Stimulated activated CD4-positive, alpha-beta T cell treated with anti-CD3 and anti-CD28 coated beads, Interleukin-1b, Interleukin-23, amount 100 ng/mL, for 1 hour (primary cell): ENCODE measurements around the gene ZFP36L1.

ENCODE experiments used
- DNase-seq, 2 donors: peaks; one replicate each; pipeline ENCODE4 v3.0.0-alpha.2; 2020; ENCODE audit warnings: low read depth in 2 of 2

Gene ZFP36L1

DNA sequence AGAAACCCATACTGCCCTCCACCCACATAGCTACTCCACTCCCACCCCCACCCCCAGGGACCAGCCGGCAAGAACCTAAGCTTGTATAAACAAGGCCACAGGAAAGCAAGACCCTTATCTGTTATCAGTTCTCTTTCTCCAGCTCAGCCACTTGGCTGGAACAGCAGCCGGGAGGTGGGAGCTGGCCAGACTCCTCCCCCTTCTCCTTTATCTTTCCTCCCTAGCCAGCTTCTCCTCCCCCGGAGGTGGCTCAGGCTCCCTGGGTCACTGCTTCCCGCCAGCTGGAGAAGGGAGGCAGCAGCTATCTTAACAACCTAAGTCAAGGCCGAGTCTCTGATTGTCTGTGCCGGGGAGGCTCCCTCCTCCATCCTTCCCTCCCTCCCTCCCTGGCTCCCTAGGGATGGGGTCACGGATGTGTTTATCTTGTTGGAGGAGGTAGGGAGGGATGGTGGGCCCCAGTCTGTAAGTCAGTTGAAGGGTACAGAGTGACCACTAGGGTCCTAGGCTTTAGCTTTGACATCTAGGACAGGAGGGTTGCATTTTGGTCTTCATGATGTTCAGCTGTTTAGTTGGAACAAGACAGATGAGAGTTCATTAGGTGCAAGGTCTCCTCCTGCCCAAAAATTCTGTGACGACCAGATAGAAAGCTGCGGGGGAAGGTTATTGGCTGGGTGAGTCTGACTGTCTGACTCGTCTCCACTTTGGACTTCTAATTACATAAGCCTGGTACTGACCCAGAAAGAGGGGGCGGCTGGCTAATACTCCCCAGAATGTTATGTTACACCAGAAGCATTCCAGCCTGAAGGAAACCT lies 29.7 kb downstream of the ZFP36L1 start:
- DNase-seq: no peak

DNA sequence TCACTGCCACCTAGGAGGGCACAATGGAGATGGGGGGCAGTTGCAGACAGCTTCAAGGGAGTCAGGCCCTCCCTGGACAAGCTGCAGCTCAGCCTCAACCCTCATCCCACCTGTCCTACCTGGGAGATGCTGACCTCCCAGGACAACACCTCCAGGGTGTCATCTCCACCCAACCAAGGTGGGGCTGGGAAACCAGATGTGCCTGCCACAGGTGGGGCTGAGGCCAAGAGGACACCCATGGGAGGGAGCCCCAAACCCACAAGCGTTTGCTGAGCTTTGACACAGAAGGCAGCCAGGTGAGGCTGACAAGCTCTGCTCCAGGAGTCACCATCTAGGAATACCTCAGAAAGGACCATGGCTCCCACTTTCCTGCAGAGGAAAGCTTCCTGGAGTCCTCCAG lies 31.5 kb downstream of the ZFP36L1 start:
- DNase-seq: no peak

DNA sequence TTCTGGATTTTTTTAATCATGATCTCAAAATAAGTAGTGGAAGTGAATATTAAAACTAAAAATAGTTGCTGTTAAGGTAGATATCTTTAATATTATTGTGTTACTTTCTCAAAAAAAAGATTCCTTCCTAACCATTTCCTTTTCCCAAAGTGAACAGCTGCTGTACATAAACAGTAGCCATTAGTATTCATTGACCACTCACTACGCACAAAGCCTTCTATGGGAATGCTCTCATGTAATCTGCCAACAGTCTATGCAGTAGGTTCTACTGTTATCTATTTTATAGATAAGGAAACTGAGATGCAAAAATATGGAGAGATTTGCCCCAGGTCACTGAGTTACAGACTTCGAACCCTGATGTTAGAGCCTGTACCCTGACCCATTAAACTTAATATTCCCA lies 32.1 kb downstream of the ZFP36L1 start:
- DNase-seq: no peak

DNA sequence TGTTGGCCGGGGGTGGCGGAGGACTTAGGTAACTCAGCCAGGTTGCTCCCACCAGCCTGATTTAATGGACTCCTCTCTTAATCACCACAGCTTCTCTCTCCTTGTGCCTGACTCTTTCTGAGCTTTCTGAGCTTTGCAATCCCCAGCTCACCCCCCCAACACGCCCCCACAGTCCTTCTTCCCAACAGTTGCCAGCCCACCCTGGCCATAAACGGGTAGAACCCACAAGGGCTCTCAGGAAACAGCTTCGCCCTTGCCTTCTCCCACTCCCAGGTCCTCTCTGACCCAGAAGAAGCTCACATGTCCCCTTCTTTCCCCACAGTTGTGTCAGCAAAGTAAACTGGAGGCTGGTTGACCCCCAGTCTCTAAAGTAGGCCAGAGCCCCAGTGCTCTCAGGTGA lies 32.9 kb downstream of the ZFP36L1 start:
- no peak for DNase-seq

DNA sequence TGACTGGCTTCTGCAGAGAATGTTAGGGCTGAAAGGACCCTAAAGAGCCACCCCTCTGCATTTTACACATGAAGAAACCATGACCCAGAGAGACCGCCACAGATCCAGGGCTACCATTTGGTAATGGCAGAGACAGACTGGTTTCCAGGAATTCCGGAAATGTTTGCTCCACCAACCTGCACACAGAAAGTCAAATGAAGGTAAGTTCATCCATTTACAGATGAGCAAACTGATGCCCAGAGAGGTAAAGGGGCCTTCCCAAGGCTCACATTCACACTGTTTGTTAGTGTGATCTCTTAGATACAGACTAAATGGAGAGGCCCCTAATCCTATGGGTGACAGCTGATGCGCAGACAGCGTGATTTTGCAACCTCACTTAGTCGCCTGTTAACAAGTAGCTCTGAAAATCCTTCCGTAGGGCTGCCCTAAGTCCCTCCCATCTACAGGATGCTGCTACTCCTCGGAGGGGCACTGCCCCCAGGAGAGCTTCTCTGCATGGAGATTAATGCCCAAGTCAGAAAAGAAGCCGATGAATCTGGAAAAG lies 33.8 kb downstream of the ZFP36L1 start:
- no peak for DNase-seq

DNA sequence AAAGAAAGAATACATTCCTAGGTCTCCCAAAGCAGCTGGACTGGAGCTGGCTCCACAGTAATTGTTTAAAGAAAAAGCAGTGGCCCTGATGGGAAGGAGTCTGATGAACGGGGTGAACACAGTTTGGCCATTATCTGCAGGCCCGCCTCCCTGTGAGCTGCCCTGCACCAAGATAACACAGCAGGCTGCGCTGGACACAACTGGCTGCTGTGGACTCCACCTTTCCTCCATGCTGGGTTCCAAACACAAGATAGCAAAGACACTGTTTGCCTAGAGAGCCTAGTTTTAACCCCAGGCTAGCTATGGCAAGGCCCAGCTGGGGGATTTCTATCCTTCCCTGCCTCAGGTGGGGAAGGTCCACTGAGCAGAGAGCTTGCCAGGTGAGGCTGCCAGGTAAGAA lies 34.6 kb downstream of the ZFP36L1 start:
- DNase-seq: no peak

DNA sequence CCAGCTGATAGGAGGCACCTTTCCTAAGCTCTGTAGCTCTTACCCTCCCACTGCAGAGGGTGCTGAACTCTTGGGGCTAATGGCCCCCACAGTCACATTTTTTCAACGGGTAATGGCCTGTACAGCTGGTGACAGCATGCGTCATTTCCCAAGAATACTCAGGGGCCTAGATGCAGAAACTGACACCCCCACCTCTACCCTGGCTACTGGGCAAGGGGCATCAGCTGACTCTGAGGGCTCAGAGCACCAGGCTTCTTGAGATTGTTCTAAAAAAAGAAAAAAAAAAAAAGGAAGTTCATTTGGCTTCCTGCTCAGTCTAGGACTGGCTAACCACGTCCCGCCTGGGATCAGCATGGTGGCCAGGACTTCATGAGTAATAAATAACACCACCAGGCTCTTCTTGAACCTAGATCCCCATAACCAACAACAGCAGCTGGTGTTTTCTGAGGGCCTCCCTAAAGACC lies 35.2 kb downstream of the ZFP36L1 start:
- DNase-seq: no peak

DNA sequence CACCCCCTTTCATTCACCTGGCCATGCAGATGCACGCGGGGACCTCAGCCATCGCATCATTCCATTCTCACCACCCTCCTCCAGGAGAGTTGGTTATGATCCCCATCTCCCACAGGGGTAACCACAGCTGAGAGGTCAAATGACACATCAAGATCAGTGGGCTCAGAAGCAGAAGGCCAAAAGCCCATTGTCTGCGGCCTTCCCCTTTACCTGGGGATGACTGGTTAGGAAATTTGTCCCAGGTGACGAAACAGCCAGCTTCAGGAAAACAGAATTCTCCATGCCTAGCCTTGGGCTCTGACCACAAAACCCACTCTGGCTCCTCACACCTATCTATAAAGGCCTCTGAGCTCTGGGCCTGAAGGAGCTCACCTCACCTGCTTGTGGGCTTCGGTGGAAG lies 36.1 kb downstream of the ZFP36L1 start:
- no peak for DNase-seq

DNA sequence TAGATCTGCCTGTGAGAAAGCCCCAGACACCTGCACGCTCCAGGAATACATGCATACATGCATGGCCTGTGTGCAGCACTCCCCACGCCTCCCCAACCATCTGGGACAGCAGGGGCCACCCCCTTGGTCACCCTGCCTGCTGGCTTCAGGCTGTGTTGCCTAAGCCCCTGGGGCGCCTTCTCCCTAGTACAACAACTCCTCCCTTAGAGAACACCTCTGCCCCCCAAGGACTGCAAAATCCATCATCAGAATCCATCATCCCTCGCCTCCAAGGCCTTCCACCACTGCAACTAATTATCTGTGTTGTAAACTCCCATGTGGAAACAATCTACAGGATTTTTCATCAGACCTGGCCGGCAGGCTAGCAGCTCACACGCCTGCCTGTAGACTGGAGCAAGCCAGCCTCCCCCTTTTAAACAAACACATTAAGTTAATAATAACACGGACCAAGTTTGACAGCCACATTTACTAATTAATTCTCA lies 36.8 kb downstream of the ZFP36L1 start:
- no peak for DNase-seq

DNA sequence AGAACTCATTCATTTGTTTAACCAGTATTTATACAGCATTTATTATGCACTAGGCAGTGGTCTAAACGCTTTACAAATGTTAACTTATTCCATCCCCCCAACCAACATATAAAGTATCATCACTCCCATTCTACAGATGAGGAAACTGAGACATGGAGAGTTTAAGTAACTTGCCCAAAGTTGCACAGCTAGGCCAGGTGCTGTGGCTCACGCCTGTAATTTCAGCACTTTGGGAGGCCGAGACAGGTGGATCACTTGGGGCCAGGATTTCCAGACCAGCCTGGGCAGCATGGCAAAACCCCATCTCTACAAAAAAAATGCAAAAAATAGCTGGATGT lies 37.9 kb downstream of the ZFP36L1 start:
- no peak for DNase-seq

DNA sequence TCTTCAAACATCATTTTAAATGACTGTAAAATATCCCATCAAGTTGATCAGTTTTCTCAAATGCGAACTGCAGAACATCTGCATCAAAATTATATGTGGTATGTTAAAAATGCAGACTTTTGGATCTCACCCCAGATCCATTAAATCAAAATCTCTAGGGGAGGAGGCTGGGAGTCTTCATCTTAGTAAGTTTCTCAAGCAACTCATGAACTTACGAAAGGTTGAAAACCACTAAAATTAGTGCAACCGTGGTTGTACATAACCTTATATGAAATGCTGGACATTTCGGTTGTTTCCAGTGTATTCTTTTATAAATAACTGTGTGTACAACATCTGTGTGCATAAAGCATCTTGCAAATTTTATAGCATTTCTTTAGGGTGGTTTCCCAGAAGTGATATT lies 39.2 kb downstream of the ZFP36L1 start:
- no peak for DNase-seq

DNA sequence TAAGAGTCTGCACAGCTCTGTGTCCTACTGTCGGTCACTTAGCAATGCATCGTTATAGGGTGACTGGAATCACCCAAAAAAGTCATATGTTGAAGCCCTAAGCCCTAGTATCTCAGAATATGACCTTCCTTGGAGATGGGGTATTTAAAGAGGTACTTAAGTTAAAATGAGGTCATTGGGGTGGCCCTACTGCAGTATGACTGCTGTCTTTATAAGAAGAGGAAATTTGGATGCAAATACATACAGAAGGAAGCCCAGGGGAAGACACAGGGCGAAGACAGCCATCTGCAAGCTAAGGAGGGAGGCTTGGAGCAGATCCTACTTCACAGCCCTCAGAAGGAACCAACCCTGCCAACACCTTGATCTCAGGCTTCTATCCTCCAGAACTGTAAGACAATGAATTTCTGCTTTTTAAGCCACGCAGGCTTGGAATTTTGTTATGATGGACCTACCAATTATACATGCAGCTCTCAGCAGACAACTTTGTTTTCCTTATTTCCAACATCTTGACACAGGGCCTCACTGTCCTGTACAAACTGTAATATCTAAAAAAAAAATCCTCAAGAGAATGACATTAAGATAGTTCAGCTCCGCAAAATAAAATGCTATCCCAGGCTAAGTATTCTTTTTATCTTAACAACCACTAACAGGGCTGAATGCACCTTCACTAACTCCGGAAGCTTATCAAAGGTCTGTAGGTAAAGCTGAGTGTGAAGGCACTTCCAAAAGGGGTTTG lies 40.4 kb downstream of the ZFP36L1 start:
- no peak for DNase-seq

DNA sequence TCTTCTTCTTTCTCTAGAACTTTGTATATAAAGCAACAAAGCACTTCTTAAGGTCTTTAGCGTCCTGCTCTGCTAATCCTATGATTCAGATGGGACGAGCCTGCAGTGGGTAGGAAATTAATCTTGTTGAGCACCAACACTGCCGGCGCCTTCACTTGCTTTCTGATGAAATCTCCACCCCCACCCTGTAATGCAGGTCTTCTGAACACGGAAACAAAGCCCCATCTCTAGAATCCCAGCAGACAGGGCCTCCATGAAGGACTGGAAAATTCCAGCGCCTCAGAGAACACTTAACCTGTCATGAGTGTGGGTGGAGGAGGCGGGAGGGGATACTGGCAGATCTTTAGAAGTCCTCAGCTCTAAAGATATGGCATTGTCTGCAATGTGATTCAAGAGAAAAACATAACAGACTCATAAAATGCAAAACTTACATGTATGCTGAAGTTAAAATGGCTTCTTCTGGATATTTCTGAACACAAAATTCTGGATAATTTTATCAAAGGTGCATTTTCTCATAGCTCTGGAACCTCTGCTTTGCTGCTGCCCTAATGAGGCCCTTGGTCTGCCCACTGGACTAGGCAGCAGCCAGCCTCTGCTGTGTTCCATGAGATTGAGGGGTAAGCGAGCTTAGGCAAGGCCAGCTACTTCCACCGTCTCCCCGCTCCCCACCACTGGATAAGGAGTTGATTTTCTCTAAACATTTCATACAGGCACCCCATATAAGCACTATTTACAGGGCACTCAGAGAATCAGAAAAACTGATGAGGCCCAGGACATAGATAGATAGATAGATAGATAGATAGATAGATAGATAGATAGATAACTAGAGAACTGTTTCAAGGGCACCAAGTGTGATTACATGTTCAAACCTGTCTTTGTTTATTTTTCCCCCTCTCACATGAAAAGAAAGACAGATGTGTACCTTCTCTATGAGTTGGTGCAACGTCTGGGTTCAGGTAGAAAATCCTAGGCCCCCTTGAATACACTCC lies 43.1 kb downstream of the ZFP36L1 start:
- DNase-seq: no peak

DNA sequence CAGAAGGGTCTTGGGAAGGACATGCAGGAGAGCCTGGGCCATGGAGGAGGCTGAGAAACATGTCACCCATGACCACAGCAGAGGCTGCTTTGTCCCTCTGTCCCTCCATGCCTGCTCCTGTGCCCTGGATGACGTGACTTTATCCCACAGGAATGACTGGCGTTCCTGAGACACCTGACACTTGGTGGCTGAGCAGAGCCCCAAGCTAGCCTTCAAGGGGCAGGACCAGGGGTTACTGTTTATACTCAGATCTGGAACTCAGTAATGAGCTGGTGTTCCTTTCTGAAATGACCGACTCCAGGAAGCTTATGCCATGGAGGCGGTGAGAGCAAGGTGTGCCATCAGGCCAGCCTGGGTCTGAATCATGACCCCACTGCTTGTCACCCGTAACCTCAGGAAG lies 44.2 kb downstream of the ZFP36L1 start:
- DNase-seq: no peak

DNA sequence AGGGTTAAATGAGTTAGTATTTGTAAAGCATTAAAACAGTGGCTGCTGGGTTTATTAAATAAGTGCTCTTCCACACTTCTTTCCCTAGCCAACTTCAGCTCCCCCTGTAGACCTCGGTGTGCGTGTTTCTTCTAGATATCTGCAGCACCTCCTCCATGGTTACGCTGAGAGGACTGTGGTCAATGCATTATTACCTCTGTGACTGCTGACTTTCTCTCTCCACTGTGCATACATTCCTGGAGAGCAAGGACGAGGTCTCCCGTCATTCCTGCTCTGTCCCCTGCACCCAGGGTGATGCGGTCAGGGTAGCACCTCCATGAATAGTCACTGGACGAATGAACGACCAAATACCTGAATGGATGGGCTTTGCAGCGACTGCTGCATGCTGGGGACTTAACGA lies 44.6 kb downstream of the ZFP36L1 start:
- DNase-seq: no peak

DNA sequence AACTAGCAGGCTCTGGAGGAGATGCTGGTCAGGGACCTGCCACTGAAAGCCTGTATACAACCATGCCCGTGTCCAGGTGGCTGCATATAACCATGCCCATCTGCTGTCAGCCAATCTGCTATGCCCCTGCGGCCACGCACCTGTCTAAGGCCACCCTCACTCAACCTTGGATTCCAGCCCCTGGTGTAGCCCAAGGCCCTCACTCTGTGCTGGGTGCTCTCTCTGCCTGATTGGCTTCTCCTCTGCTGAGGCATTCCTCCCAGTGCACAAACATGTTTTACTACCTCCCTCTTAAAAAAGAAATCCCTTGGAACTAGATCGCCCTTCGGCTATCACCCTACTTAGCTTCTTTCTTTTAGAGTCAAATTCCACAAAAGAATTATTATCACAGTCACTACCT lies 45.5 kb downstream of the ZFP36L1 start:
- DNase-seq: no peak

DNA sequence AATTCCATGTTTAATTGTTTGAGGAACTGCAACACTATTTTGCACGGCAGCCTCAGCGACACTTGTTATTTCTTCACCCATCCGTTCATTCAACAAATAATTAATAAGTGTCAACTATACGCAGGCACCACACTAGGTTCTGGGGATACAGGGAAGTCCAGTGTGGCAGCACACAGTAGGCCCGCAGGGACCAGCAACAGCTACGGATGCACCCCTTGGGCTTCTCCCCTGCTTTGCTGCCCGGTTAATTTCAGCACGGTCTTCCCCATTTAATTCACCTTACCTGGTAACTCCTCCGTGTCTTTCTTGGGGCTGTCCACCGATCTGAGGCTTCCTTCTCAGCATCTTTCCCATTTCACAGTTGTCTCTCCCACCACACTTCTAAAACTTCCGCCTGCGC lies 48.3 kb downstream of the ZFP36L1 start:
- DNase-seq: no peak

DNA sequence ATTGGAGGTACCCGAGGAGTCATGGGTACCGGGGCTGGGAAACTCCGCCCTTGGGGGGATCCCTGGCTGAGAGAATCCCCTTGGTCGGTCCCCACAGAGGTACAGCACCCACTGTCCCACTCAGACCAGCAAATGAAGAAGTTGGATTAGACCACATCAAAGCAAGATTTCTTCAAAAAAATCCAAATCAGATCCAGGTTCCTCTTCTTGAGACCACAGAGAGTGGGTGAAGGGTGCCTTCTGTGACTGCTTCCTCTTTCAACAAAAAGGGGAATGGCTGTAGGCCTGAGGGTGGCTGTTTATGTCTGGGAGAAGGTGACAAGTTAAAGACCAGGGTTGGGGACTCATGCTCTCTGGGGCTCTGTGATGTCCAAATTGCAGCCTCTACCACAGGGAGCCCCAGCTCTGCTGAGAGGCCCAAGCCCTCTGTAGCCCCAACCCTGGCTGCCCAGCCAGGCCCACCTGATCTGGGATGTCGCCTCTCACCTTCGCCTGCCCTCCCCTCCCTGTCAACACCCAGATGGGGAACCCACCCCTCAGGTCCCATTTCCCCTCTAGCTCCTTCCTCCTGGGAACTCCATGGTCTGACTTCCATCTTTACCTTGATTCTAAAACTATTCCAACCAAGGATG lies 50.9 kb downstream of the ZFP36L1 start:
- DNase-seq: no peak

DNA sequence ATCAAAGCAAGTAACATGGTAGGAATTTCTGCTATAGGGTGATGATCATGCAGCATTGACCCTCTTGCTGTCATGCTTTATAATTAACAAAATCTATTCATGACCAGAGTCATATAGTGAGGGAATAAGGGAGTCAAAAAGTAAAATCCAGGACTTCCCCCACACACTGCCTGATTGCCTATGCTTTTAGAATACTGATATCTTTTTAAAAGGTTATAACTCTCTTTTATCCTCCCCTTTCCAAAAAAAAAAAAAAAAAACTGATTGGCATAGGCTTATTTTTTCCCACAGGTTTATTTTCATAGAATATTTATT lies 51.4 kb downstream of the ZFP36L1 start:
- no peak for DNase-seq

DNA sequence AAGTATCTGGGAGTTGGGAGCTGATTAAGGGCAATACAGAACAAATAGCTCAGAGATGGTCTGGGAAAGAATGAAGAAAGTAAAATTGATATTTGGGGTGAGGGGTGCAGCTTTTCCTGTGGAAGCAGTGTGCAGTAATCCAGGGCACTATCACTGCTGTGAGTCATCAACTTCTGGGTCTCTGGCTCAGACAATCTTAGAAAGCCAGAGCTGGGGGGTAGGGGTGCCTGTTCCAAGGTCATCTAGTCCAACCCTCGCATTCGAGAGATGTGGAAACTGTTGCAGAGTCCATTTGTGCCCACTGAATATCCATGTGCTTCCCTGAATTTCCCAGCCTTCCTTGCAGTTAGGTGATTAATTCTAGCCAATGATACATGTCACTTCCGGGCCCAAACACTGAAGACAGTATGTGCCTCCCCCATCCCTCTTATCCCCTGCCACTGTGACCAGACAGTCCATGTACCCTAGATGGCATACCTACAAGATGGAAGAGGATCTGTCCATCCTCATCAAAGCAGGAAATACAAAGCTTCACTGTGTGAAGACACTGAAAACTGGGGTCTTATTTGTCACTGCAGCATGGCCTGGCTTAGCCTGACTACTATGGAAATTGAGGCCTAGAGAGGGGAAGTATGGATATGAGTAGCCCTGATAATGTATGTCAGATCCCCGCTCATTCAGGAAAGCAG lies 51.9 kb downstream of the ZFP36L1 start:
- no peak for DNase-seq

DNA sequence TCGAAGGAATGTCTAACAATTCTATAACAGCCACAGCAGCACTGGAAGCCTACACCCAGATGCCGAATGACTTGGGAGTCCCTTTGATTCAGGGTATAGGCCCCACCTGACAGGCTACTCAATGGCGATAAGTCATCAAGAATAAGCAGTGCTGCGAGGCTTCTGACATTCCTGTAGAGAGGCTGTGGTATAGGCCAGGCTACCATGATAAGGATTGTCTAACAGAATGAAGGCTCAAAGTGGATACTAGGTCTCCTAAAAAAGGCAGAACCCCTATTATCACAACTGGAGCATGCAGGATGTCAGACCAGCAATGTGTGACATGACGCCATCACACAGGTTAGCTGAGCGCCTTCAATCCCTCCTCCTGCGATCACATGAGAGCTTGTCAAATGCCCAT lies 53.2 kb downstream of the ZFP36L1 start:
- no peak for DNase-seq
